HCT116 (cell line): ENCODE data around the gene GPR78. TPM values are rescaled to one million over a fixed set of nuclear protein-coding genes. Genes with fewer than 3 reads are reported as not detected.

Experiments used
- ATAC-seq: fragments of 200-7000 bp; cut with Tn5 transposase; 2 replicates; pipeline ENCODE4 v1.9.1; 2020; ENCODE audit warnings: mild to moderate bottlenecking, moderate library complexity
- BruUV-seq: library from RNA; stranded (reverse); fragments of 400-500 nt; replicated peaks from 2 replicates; lab custom pipeline; 2021; lab: Mats Ljungman, UMichigan
- CTCF ChIA-PET: fragments of 300-600 bp; sonication (Branson Sonifier 250); formaldehyde crosslinking; loops from one replicate; lab custom pipeline; 2021; ENCODE audit warnings: antibody characterized with exemption; lab: Charles Lee
- POLR2A ChIA-PET: fragments of 300-600, 350-600 bp; sonication (Branson Sonifier 250); formaldehyde crosslinking; loops from one replicate; lab custom pipeline; 2021; ENCODE audit warnings: antibody characterized with exemption; lab: Charles Lee
- RAD21 ChIA-PET, 2 experiments: fragments of 300-600 bp; sonication (Branson Sonifier 250); formaldehyde crosslinking; loops; one replicate each; lab custom pipeline; 2023; ENCODE audit warnings: low total read pairs in 2 of 2; ENCODE audit not compliant: uncharacterized antibody in 2 of 2, unreplicated experiment in 2 of 2, low non-redundant PET in 1 of 2; lab: Charles Lee
- DNase-seq: peaks from one replicate; pipeline ENCODE4 v3.0.0-alpha.2; 2010; ENCODE audit warnings: low read depth, low spot score
- H2AFZ ChIP-seq: fragments of 200-600 bp; shearing (Covaris generic), sonication (generic); 2 replicates; pipeline ENCODE4 v1.6.1; 2017; ENCODE audit warnings: low read depth, mixed run types, mixed read lengths, antibody characterized with exemption, low read length; ENCODE audit not compliant: poor library complexity, severe bottlenecking
- H3K27ac ChIP-seq: 2 replicates; pipeline ENCODE4 v1.5.1; 2012; ENCODE audit warnings: low read depth, low read length
- H3K27me3 ChIP-seq: fragments of 200-600 bp; sonication (generic); 2 replicates; pipeline ENCODE4 v1.6.1; 2016; ENCODE audit warnings: mixed run types, low read length, mixed read lengths; ENCODE audit not compliant: insufficient read depth
- H3K36me3 ChIP-seq, 2 experiments: fragments of 200-500 bp in 1 of 2; fragments of 200-600 bp in 1 of 2; sonication (Bioruptor generic) in 1 of 2; sonication (generic) in 1 of 2; 2 replicates each; pipeline versions ENCODE4 v1.5.1 to v1.6.1; 2014 to 2016; ENCODE audit warnings: low read length in 2 of 2, inconsistent platforms in 1 of 2, mixed read lengths in 1 of 2, mixed run types in 1 of 2; ENCODE audit not compliant: insufficient read depth in 2 of 2, control insufficient read depth in 1 of 2
- H3K4me1 ChIP-seq, 2 experiments: fragments of 200-600 bp in 1 of 2; sonication (generic) in 1 of 2; 2 replicates each; pipeline versions ENCODE4 v1.5.1 to v1.6.1; 2012 to 2017; ENCODE audit warnings: low read length in 2 of 2, inconsistent platforms in 1 of 2, mild to moderate bottlenecking in 1 of 2, mixed read lengths in 1 of 2, mixed run types in 1 of 2, moderate library complexity in 1 of 2; ENCODE audit not compliant: insufficient read depth in 2 of 2, control insufficient read depth in 1 of 2
- H3K4me2 ChIP-seq: fragments of 200-600 bp; sonication (generic); 2 replicates; pipeline ENCODE4 v1.6.1; 2017; ENCODE audit warnings: mixed run types, low read length, mixed read lengths
- H3K4me3 ChIP-seq, 2 experiments: fragments of 200-600 bp in 1 of 2; sonication (generic) in 1 of 2; replicated peaks in 1 of 2; 2 replicates each; pipeline ENCODE4 v1.5.1; 2011 to 2016; ENCODE audit warnings: low read length in 2 of 2, control low read depth in 1 of 2, low read depth in 1 of 2, mild to moderate bottlenecking in 1 of 2, mixed read lengths in 1 of 2, mixed run types in 1 of 2
- H3K79me2 ChIP-seq: fragments of 200-600 bp; sonication (generic); 2 replicates; pipeline ENCODE4 v1.6.1; 2017; ENCODE audit warnings: mild to moderate bottlenecking, mixed run types, low read length, moderate library complexity, mixed read lengths; ENCODE audit not compliant: insufficient read depth
- H3K9ac ChIP-seq: fragments of 200-600 bp; sonication (generic); 2 replicates; pipeline ENCODE4 v1.6.1; 2016; ENCODE audit warnings: low read length, mixed read lengths
- H3K9me2 ChIP-seq: fragments of 200-600 bp; sonication (generic), shearing (Covaris generic); 2 replicates; pipeline ENCODE4 v1.6.1; 2017; ENCODE audit warnings: mixed run types, mild to moderate bottlenecking, moderate library complexity; ENCODE audit not compliant: insufficient read depth
- H3K9me3 ChIP-seq, 2 experiments: fragments of 200-500 bp in 1 of 2; fragments of 200-600 bp in 1 of 2; sonication (Bioruptor generic) in 1 of 2; sonication (generic) in 1 of 2; 2 replicates each; pipeline ENCODE4 v1.6.1; 2014 to 2017; ENCODE audit warnings: low read length in 2 of 2, mixed read lengths in 2 of 2, inconsistent platforms in 1 of 2, low read depth in 1 of 2, mild to moderate bottlenecking in 1 of 2, mixed run types in 1 of 2, moderate library complexity in 1 of 2; ENCODE audit not compliant: control insufficient read depth in 1 of 2, insufficient read depth in 1 of 2
- H4K20me1 ChIP-seq: fragments of 200-600 bp; sonication (generic), shearing (Covaris generic); 2 replicates; pipeline ENCODE4 v1.6.1; 2017; ENCODE audit warnings: mixed run types, mild to moderate bottlenecking, moderate library complexity; ENCODE audit not compliant: insufficient read depth
- ATF3 ChIP-seq: IDR thresholded peaks from 2 replicates; pipeline ENCODE4 v1.6.1; 2012
- CEBPB ChIP-seq: IDR thresholded peaks from 2 replicates; pipeline ENCODE4 v1.6.1; 2012; ENCODE audit warnings: low read depth
- CTCF ChIP-seq, 3 experiments: fragments of 200-600 bp in 1 of 3; sonication (generic) in 1 of 3; IDR thresholded peaks in 2 of 3; conservative IDR thresholded peaks in 1 of 3; 2 replicates each; pipeline ENCODE4 v1.5.1; 2012 to 2017; ENCODE audit warnings: low read depth in 2 of 3, low read length in 2 of 3, antibody characterized with exemption in 1 of 3, borderline replicate concordance in 1 of 3, control low read depth in 1 of 3, mild to moderate bottlenecking in 1 of 3, mixed read lengths in 1 of 3, mixed run types in 1 of 3, moderate library complexity in 1 of 3; ENCODE audit not compliant: insufficient read depth in 1 of 3
- EGR1 ChIP-seq: IDR thresholded peaks from 2 replicates; pipeline ENCODE4 v1.6.1; 2012; ENCODE audit warnings: low read depth
- ELF1 ChIP-seq: IDR thresholded peaks from 2 replicates; pipeline ENCODE4 v1.6.1; 2012; ENCODE audit warnings: low read depth, borderline replicate concordance
- EZH2 ChIP-seq: fragments of 200-600 bp; sonication (generic); IDR thresholded peaks from 2 replicates; pipeline ENCODE4 v1.6.1; 2017; ENCODE audit warnings: antibody characterized with exemption, mixed run types
- EZH2phosphoT487 ChIP-seq: fragments of 200-600 bp; IDR thresholded peaks from 2 replicates; pipeline ENCODE4 v1.6.1; 2018; ENCODE audit warnings: antibody characterized with exemption, borderline replicate concordance
- MAX ChIP-seq: IDR thresholded peaks from 2 replicates; pipeline ENCODE4 v1.6.1; 2012
- REST ChIP-seq: IDR thresholded peaks from 2 replicates; pipeline ENCODE4 v1.6.1; 2012; ENCODE audit warnings: low read depth
- SIN3A ChIP-seq: IDR thresholded peaks from 2 replicates; pipeline ENCODE4 v1.6.1; 2012; ENCODE audit warnings: low read depth
- TCF7L2 ChIP-seq: IDR thresholded peaks from 2 replicates; pipeline ENCODE4 v1.7.0; 2011; ENCODE audit warnings: borderline replicate concordance, inconsistent platforms; ENCODE audit not compliant: insufficient read depth, insufficient read length; ENCODE audit errors: extremely low read depth
- YY1 ChIP-seq: IDR thresholded peaks from 2 replicates; pipeline ENCODE4 v1.6.1; 2011; ENCODE audit warnings: low read length, low read depth, moderate library complexity, mild to moderate bottlenecking; ENCODE audit not compliant: insufficient replicate concordance; ENCODE audit errors: extremely low read depth
- ZNF274 ChIP-seq: fragments of 200-500 bp; sonication (Bioruptor generic); IDR thresholded peaks from 2 replicates; pipeline ENCODE4 v1.6.1; 2014; ENCODE audit warnings: mild to moderate bottlenecking, low read depth, low read length, inconsistent platforms
- intact Hi-C: fragments of 100-400 bp; cut with micrococcal nuclease; formaldehyde crosslinking; loops from 2 replicates; pipeline ENCODE4 v1.10.0; 2022
- total RNA-seq: library from RNA; stranded (reverse); gene quantifications from one replicate; pipeline ENCODE4 v1.2.1, GENCODE V29; 2021; ENCODE audit not compliant: unreplicated experiment

Gene GPR78
- total RNA-seq, 1 experiment from 2014 or later: not detected

GRCh38 chr4:8581094-8581861, 1.1 kb downstream of the GPR78 start:
- POLR2A ChIA-PET: no interaction called here
- ATAC-seq (no peak), DNase-seq (no peak)
- H4K20me1 ChIP-seq: no peaks in the 10 kb centered on the region
- CTCF ChIA-PET: no interaction called here
- no peak overlapping the region for H2AFZ ChIP-seq
- RAD21 ChIA-PET: no interaction called here
- no peaks in the 10 kb centered on the region for H3K9me3 ChIP-seq
- intact Hi-C loops: no loop called here
- H3K79me2 ChIP-seq: no peaks in the 10 kb centered on the region
- no peak overlapping the region for H3K9ac ChIP-seq
- no peak overlapping the region for H3K4me3 ChIP-seq
- no peaks in the 10 kb centered on the region for H3K36me3 ChIP-seq
- no peak overlapping the region for H3K27ac ChIP-seq
- H3K9me2 ChIP-seq: no peaks in the 10 kb centered on the region
- no peak for TF ChIP-seq ELF1
- TF ChIP-seq YY1: no peak
- no peak for TF ChIP-seq EZH2
- TF ChIP-seq SIN3A: no peak
- TF ChIP-seq EGR1: no peak
- TF ChIP-seq TCF7L2: no peak
- TF ChIP-seq CEBPB: no peak
- no peak for TF ChIP-seq CTCF (IDR thresholded peaks at IDR 0.05 in 2 of 3, conservative IDR thresholded peaks at IDR 0.05 in 1 of 3; ENCODE audit: borderline replicate concordance in 1 of 3, insufficient read depth in 1 of 3, low read depth in 2 of 3, low read length in 2 of 3)
- no peak for TF ChIP-seq EZH2phosphoT487
- no peak for TF ChIP-seq REST
- TF ChIP-seq MAX: no peak
- no peak for TF ChIP-seq ZNF274
- no peak for TF ChIP-seq ATF3
- H3K27me3 ChIP-seq: peaks cover 30% of the 10 kb centered on the region
- H3K4me1 ChIP-seq: no peaks in the 10 kb centered on the region
- BruUV-seq: no TSS peak
- H3K4me2 ChIP-seq: no peak overlapping the region
